Urinary bladder (tissue), 4 donors: ENCODE data around the gene CRISP1. TPM values are rescaled to one million over a fixed set of nuclear protein-coding genes. Genes with fewer than 3 reads are reported as not detected.
"Not testable (repeated sequence)": the region's sequence is repeated elsewhere in the genome, so short reads cannot be mapped to it uniquely, and the experiment has no call there.

Experiments used
- DNase-seq: peaks from one replicate; pipeline ENCODE4 v3.0.0-alpha.2; 2015; ENCODE audit errors: extremely low spot score
- H3K27ac ChIP-seq: one replicate; pipeline ENCODE4 v1.5.1; 2013; ENCODE audit warnings: low read depth, mild to moderate bottlenecking, moderate library complexity
- H3K36me3 ChIP-seq: one replicate; pipeline ENCODE4 v1.6.1; 2013; ENCODE audit warnings: mild to moderate bottlenecking, moderate library complexity; ENCODE audit not compliant: insufficient read depth
- H3K4me1 ChIP-seq: one replicate; pipeline ENCODE4 v1.6.1; 2013; ENCODE audit warnings: mild to moderate bottlenecking, moderate library complexity; ENCODE audit not compliant: insufficient read depth
- H3K4me3 ChIP-seq: one replicate; pipeline ENCODE4 v1.5.1; 2013; ENCODE audit warnings: low read depth, low read length
- WGBS: extraction: QIAGEN DNeasy Blood & Tissue Kit; methylation state at CpG from one replicate; pipeline ENCODE4 v1.1.7; 2013; 5-methylcytosine and 5-hydroxymethylcytosine counted together
- polyA plus RNA-seq: library from polyadenylated mRNA; stranded (reverse); fragments of 200-250 nt; gene quantifications from one replicate; pipeline ENCODE4 v1.2.3, GENCODE V29; 2013
- total RNA-seq: library from RNA; depleted of rRNA; stranded (reverse); fragments of >200 nt; gene quantifications from one replicate; pipeline ENCODE4 v1.2.3, GENCODE V29; 2014
- donor health status: healthy with polysubstance abuse.
- donor health status: healthy.

The CRISP1 gene
- total and polyA plus RNA-seq, 2 donors = not detected

- 67% methylated on average over 2 of the region's 2 CpGs for WGBS
- H3K36me3 ChIP-seq = no peaks in the 10 kb centered on the region
- H3K4me1 ChIP-seq = no peaks in the 10 kb centered on the region
- no peak overlapping the region for H3K27ac ChIP-seq
- DNase-seq = no peak
- H3K4me3 ChIP-seq = no peak overlapping the region
Measured at GRCh38 chr6:49813248-49813647, 53.1 kb downstream of the CRISP1 start.

DNA sequence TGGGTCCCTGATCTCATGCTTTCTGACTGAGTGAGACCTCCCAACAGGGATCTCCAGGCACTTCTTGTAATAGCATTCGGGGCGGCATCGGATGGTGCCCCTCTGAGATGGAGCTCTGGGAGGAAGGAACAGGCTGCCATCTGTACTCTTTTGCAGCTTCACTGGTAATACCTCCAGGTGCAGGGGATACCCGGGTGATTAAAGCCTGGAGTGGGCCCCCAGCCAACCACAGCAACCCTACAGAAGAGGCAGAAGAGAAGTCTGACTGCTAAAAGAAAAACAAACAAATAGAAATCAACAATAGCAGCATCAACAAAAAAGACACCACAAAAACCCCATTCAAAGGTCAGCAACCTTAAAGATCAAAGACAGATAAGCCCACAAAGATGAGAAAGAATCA, 60.2 kb downstream of the CRISP1 start:
- Histone ChIP-seq H3K36me3 (no peaks in the 10 kb centered on the region), H3K4me3 (no peak overlapping the region), H3K4me1 (no peaks in the 10 kb centered on the region), H3K27ac (no peak overlapping the region)
- DNase-seq = no peak
- whole genome bisulfite sequencing = 80% methylated on average over 4 of the region's 4 CpGs

- no peak for DNase-seq
- H3K4me1 ChIP-seq = no peaks in the 10 kb centered on the region
- H3K4me3 ChIP-seq = no peak overlapping the region
- WGBS = 49% methylated on average over 3 of the region's 3 CpGs
- no peak overlapping the region for H3K27ac ChIP-seq
- H3K36me3 ChIP-seq = no peaks in the 10 kb centered on the region
Measured at GRCh38 chr6:49805246-49805645, 61.1 kb downstream of the CRISP1 start.

DNA sequence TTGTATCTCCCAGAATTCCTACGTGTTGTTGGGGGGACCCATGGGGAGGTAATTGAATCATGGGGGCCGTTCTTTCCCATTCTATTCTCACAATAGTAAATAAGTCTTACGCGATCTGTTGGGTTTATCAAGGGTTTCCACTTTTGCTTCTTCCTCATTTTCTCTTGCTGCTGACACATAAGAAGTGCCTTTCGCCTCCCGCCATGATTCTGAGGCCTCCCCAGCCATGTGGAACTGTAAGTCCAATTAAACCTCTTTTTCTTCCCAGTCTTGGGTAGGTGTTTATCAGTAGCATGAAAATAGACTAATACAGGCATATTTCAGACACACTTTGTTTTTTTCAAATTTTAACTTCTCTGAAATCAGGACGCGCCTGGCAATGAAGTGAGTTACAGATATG, 64.8 kb downstream of the CRISP1 start:
- H3K36me3 ChIP-seq = no peaks in the 10 kb centered on the region
- no peak for DNase-seq
- no peaks in the 10 kb centered on the region for H3K4me1 ChIP-seq
- H3K4me3 ChIP-seq = no peak overlapping the region
- 91% methylated on average over 8 of the region's 8 CpGs for WGBS
- no peak overlapping the region for H3K27ac ChIP-seq

GRCh38 chr6:49799090-49799489, 67.2 kb downstream of the CRISP1 start:
- no peak for DNase-seq
- Histone ChIP-seq H3K4me1 (no peaks in the 10 kb centered on the region), H3K4me3 (no peak overlapping the region), H3K27ac (no peak overlapping the region), H3K36me3 (no peaks in the 10 kb centered on the region)
- WGBS = 91% methylated on average over 1 of the region's 1 CpG

DNA sequence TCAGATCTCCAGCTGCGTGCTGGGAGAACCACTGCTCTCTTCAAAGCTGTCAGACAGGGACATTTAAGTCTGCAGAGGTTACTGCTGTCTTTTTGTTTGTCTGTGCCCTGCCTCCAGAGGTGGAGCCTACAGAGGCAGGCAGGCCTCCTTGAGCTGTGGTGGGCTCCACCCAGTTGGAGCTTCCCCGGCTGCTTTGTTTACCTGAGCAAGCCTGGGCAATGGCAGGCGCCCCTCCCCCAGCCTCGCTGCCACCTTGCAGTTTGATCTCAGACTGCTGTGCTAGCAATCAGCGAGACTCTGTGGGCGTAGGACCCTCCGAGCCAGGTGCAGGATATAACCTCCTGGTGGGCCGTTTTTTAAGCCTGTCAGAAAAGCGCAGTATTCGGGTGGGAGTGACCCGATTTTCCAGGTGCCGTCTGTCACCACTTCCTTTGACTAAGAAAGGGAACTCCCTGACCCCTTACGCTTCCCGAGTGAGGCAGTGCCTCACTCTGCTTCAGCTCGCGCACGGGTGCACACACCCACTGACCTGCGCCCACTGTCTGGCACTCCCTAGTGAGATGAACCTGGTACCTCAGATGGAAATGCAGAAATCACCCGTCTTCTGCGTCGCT, 69.4 kb downstream of the CRISP1 start:
- 83% methylated on average over 21 of the region's 21 CpGs for WGBS
- not testable (repeated sequence) for DNase-seq, H3K27ac ChIP-seq, H3K4me3 ChIP-seq, H3K36me3 ChIP-seq, H3K4me1 ChIP-seq

GRCh38 chr6:49790341-49790740, 76.0 kb downstream of the CRISP1 start:
- no peak for DNase-seq
- Histone ChIP-seq H3K27ac (no peak overlapping the region), H3K4me1 (no peaks in the 10 kb centered on the region), H3K4me3 (no peak overlapping the region), H3K36me3 (no peaks in the 10 kb centered on the region)
- 74% methylated on average over 2 of the region's 2 CpGs for WGBS

GRCh38 chr6:49787176-49787575, 79.2 kb downstream of the CRISP1 start, which contains the start of gene PGK2:
Gene PGK2 (minus strand): TSS chr6:49787285. CDS start chr6:49787187, 98 bp downstream.
- Histone ChIP-seq H3K36me3 (no peaks in the 10 kb centered on the region), H3K4me1 (no peaks in the 10 kb centered on the region), H3K4me3 (no peak within 1 kb of the TSS), H3K27ac (no peak within 1 kb of the TSS)
- DNase-seq = no peak
- WGBS = 82% methylated on average over 8 of the region's 8 CpGs

GRCh38 chr6:49784272-49784671, 82.1 kb downstream of the CRISP1 start:
- no peak for DNase-seq

More at GRCh38 chr6:49784272-49784671, 82.1 kb downstream of the CRISP1 start:
- H3K4me1 ChIP-seq = no peaks in the 10 kb centered on the region
- no peaks in the 10 kb centered on the region for H3K36me3 ChIP-seq
- H3K4me3 ChIP-seq = no peak overlapping the region
- H3K27ac ChIP-seq = no peak overlapping the region

Other genes with a start within 250 kb of the CRISP1 start
- gene RHAG, start 229.7 kb downstream of the CRISP1 start, total RNA-seq = 1.0 TPM
- gene RHAG, start 229.7 kb downstream of the CRISP1 start, polyA plus RNA-seq = 0.24 TPM
- not detected for gene CRISP2, start 153.0 kb downstream of the CRISP1 start, total RNA-seq
- not detected for gene CRISP2, start 153.0 kb downstream of the CRISP1 start, polyA plus RNA-seq
- gene CRISP3, start 122.1 kb downstream of the CRISP1 start, total RNA-seq = 31.8 TPM
- gene CRISP3, start 122.1 kb downstream of the CRISP1 start, polyA plus RNA-seq = 0.65 TPM
- gene PGK2, start 79.2 kb downstream of the CRISP1 start, total RNA-seq = not detected
- gene PGK2, start 79.2 kb downstream of the CRISP1 start, polyA plus RNA-seq = not detected
- not detected for gene DEFB114, start 97.6 kb upstream of the CRISP1 start, total RNA-seq
- gene DEFB114, start 97.6 kb upstream of the CRISP1 start, polyA plus RNA-seq = not detected
- gene DEFB113, start 103.1 kb upstream of the CRISP1 start, total RNA-seq = not detected
- gene DEFB113, start 103.1 kb upstream of the CRISP1 start, polyA plus RNA-seq = not detected
- not detected for gene DEFB110, start 155.5 kb upstream of the CRISP1 start, total RNA-seq
- not detected for gene DEFB110, start 155.5 kb upstream of the CRISP1 start, polyA plus RNA-seq
- gene DEFB112, start 183.4 kb upstream of the CRISP1 start, total RNA-seq = not detected
- gene DEFB112, start 183.4 kb upstream of the CRISP1 start, polyA plus RNA-seq = not detected